Left renal pelvis (tissue), 4 donors: ENCODE measurements around the gene GEMIN4. TPM values are rescaled to one million over a fixed set of nuclear protein-coding genes. Genes with fewer than 3 reads are reported as not detected.
A peak's percentile ranks its signal among the peaks of the same experiment; 100 is the strongest.
"Not testable (repeated sequence)": the region's sequence is repeated elsewhere in the genome, so short reads cannot be mapped to it uniquely, and the experiment has no call there.

Experiments
- DNase-seq, 4 donors: peaks; one replicate each; pipeline ENCODE4 v3.0.0-alpha.2; 2013; ENCODE audit warnings: low read depth in 4 of 4, low spot score in 3 of 4
- polyA plus RNA-seq, 4 donors: library from polyadenylated mRNA; unstranded; fragments of 120-200 nt; gene quantifications; one replicate each; pipeline ENCODE4 v1.2.1, GENCODE V29; 2013; ENCODE audit not compliant: insufficient read length in 4 of 4

GEMIN4 gene
- polyA plus RNA-seq, 4 donors = 21.2 to 23.6 (median 22.2) TPM

DNA sequence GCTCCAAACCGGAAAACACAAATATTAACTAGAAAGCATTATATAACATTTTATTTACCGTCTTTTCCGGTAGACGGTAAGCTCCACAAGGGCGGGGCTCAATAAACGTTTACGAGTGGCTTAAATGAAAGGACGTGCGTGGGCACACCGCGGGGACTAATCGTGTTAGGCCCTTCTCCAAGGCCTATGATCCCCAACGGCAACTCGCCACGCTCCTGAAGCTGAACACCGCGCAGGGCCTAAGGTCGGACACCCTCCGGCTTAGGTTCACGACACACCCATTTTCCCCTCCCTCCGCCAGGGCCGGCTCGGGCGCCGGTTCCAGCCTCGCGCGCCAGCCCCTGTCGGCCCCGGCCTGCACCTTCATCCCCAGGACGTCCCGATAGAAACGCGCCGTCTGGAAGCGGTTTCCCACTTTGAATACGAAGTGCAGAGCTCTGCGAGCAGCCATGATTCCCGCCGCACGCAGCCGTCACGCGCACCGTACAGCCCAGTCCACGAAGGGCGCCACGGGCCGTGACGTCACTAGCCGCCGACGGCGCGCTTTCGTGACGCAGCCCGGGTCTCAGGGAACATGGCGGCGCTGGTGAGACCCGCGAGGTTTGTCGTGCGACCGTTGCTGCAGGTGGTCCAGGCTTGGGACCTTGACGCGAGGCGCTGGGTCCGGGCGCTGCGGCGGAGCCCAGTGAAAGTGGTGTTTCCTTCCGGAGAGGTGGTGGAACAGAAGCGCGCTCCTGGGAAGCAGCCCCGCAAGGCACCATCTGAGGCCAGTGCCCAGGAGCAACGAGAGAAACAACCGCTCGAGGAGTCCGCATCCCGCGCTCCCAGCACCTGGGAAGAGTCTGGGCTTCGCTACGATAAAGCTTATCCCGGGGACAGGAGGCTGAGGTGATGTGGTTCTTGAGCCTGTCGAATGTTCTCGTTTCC, 30.0 kb upstream of the GEMIN4 start, which contains the start of the genes GLOD4 and MRM3:
Gene GLOD4 (minus strand): TSS at position 476 of the 927 bp plus-strand sequence. CDS start 25 bp downstream, at position 451.
Gene MRM3 (plus strand): TSS at position 549 of the 927 bp plus-strand sequence. CDS start 26 bp downstream, at position 575.
- DNase-seq = peak; percentile 78 to 84 (median 83)

DNA sequence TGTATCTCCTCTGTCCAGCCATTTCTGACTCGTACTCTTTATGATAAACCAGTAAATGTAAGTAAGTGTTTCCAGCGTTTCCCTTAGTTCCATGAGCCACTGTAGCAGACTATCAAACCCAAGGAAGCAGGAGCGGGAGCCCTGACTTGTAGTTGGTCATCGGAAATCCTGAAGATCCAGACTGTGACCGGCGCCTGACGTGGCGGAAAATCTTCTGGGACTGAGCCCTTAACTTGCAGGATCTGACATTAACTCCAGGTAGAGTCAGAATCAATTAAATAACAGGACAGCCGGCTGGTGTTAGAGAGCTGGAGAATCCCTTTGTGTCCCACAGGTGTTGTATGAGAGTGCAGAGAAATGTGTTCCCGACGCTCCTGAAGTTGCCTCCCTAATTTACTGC, 26.0 kb upstream of the GEMIN4 start:
- DNase-seq = no peak

DNA sequence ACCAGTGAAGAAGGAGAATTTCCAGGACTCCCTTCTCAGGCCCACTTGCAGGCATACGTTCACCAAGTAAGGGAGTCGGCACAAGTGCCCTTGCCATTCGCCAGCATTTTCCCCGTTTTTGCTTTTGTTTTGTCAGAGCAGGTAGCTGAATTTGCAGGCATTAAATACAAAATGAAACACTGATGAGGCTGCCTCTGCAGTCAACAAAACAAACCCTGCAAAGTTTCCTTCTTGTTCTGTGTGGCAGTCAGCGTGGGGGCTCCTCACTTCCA, 22.2 kb upstream of the GEMIN4 start:
- DNase-seq = no peak

DNA sequence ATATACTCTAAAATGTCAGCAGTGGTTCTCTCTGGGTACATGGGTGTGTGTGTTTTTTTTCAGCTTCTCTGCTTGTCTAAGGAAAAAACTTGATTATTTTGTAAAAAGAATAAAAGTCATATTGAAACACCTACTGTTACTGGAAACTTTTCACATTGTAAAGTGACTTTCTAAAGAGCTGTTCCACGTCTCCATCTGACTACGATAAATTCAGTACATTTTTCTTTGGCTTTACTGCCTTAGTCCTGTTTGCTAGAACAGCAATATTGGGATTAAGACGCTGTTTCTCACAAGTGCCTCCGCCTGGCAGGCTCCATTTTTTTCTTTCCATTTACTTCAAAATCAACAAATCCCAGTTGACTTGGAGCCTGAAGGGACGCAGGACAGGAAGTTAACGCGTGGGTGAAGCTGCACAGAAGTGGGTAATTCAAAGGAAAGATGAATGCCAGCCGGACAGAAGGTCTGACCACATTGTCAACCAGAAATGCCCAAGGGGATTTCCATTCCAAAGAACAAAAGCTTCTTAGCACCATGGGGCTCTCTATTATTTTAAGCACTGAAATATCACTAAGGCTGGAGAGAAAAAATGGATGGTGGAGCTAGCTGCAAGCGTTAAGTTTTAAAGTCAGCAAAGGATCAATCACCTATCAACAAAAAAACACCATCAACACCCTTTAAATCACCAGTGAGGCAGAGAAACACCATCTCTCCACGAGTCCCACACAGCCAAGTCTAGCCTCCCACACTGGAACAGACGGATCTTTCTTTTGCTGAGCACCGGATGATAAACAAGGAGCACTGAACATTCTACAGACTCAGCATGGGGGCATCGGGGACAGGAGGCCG, 21.6 kb upstream of the GEMIN4 start:
- no peak for DNase-seq

DNA sequence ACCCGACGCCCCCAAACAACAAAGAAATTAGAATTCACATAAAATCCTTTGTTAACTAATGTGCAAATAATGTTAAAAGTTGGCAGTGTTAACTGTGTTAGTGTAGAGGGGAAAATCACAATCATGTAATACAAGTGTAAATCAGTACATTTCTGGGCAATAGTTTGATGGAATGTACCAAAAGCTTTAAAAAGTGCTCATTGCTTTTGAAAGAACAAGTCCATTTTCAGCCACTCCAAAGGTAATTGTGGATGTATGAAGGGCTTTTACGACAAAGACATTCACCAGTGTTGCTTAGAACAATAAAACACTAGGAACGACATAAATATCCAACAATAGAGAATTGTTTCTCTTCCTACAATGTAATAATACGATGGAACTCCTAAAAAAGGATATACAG, 21.0 kb upstream of the GEMIN4 start:
- DNase-seq = no peak

DNA sequence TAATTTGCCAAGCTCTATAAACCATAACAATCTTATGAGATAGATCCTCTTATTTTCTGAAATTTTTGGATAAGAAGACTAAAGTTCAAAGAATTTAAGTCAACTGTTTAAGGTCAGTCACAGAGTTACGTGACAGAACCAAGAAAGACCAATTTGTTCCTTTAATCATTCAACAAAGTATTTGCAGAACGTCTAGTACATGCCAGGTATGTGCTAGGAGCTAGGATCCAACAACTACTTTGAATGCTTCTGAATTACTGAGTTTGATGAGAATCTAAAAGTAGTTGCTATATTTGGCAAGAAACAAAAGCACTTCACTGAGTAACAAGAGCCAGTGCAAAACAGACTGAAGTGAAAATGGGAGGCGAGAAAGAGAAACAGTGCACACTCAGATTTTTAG, 15.0 kb upstream of the GEMIN4 start:
- DNase-seq = no peak

DNA sequence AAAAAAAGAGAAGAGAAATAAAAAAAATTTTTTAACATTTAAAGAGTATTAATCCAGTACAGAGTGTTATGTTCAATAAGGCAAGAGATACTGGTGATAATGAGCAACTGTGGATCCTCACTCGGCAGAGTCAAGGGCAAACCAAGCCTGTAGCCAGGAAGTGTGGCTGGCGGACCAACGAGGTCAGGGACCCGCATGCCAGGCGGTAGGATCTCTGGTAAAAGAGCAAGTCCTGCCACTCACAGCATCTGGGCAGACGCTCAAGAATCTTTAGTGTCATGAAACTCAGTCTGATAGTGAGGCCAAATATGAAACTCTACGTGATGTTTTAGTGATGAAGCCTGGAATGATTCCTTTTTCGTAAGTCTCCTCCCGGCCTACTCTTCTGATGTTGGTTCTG, 8.3 kb upstream of the GEMIN4 start:
- DNase-seq = no peak

DNA sequence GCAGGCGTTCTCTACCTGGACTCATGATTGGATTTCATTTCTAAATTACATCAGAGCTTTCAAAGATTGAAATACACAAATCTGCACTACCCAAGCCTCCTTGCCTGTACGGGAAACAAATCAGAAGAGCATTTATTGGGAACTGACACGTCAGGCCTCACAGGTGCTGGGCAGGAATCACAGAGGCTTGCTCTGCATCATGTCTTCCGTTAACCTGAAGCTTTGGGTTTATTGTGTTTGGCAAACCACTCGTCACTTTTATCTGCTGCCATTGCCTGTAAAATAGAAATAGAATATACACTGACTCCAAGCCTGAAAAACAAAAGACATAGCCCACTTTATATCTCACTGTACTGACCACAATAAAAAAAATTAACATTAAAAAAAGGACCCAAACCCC, 7.9 kb upstream of the GEMIN4 start:
- DNase-seq = no peak

DNA sequence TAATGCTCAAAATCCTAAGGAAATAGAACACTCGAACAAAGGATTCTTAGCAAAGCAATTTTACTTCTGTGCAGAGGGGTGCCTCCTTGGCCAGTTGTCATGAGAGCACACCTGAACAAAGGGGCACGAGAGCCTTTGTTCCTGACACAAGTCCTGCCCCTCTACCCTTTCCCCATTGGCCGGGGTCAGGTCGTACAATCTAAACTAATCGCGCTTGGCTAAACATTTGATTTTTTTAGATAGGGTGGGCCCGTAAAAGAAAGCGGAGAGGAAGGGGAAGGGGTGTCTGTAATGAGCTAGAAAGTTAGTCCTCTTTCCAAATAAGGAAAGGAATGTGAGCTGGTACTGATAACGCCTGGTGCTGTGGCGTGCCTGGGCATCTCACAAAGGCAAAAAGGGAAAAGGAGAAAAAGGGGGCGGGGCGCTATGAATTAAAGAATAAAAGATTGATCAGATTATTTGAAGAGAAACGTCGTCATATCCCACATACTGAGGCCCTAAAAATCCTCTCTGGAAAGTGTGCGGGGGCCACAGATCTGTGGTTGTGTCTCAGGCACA, 4.0 kb upstream of the GEMIN4 start:
- not testable (repeated sequence) for DNase-seq

DNA sequence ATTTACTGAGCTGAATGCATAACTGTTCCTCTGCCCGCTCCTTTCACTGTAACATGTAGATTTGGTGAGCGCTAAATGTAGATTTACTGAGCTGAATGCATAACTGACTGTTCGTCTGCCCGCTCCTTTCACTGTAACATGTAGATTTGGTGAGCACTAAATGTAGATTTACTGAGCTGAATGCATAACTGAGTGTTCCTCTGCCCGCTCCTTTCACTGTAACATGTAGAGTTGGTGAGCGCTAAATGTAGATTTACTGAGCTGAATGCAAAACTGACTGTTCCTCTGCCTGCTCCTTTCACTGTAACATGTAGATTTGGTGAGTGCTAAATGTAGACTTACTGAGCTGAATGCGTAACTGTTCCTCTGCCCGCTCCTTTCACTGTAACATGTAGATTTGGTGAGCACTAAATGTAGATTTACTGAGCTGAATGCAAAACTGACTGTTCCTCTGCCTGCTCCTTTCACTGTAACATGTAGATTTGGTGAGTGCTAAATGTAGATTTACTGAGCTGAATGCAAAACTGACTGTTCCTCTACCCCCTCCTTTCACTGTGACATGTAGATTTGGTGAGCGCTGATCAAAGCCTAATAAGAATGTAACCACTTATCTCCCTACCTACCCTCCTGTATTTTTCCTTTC, 3.4 kb upstream of the GEMIN4 start:
- DNase-seq = not testable (repeated sequence)

DNA sequence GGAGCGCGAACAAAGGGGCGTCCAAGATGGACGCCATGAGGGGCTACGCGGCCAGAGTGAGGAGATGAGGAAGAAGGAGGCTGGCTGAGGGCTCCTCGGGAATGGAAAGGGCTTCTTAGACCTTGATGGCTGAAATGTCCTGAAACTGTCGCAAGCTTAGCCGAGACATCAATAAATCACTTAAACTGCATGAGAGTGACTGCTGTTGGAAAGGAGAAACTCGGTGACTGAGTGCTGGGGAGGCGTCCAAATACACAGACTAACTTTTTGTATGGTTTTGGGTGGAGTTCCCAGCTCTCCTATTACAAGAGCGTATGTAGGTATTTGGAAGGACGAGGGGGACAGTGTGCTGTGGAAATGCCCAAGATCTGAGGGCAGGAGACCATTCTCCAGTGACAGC, 1.4 kb upstream of the GEMIN4 start:
- DNase-seq = no peak

DNA sequence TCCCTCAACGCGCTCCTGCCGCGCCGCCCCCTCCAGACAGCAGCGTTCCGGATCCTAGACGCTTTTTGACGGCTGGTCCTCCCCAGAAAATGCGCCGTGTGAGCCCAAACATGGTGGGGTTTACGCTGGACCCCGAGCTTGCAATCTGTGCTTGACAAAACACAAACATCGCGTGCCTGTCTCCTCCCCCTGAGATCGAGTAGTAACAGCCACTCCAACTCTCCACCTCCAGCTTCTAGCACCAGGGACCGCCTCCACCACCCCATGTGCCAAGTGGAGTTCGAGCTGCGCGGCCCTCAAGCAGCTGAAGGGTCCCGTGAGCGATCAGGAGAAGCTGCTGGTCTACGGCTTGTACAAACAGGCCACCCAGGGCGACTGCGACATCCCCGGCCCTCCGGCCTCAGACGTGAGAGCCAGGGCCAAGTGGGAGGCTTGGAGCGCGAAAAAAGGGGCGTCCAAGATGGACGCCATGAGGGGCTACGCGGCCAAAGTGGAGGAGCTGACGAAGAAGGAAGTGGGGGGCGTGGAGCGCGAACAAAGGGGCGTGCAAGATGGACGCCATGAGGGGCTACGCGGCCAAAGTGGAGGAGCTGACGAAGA, 656 bp upstream of the GEMIN4 start:
- peak in 2 of 4 donors; percentile 36 to 46 for DNase-seq

DNA sequence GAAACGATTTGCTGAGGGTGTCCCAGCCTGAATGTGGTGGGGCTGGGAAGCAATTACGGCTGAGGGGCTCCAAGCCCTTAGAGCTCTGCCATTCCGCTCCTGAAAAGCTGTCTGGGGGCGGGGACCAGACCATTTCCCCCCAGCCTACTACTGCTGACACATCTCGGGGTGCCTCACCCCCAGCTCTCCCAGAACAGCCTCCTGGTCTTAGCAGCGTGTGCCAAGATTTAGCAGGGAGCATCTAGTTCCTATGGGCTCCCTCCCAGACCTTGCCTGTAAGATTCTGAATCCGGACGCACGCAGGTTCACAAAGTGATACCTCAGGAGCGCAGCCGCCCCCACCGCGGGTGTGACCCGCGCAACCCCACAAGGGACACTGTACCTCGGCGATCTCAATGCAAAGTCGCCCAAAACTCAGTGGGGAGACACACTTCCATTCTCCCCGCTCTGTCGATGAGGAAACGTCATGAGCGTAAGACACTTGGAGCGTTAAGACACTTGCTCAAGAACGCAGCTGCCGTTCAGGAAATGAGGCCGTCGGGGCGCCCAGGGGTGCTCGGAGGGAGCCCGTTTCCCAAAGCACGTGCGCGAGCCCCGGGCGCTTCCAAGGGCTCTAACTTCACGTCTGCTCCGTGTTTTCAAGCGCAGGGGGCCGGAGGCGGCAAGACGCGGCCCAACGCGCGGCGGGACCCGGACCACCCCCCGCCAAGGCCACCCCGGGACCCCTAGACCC, 629 bp downstream of the GEMIN4 start:
- DNase-seq = no peak

DNA sequence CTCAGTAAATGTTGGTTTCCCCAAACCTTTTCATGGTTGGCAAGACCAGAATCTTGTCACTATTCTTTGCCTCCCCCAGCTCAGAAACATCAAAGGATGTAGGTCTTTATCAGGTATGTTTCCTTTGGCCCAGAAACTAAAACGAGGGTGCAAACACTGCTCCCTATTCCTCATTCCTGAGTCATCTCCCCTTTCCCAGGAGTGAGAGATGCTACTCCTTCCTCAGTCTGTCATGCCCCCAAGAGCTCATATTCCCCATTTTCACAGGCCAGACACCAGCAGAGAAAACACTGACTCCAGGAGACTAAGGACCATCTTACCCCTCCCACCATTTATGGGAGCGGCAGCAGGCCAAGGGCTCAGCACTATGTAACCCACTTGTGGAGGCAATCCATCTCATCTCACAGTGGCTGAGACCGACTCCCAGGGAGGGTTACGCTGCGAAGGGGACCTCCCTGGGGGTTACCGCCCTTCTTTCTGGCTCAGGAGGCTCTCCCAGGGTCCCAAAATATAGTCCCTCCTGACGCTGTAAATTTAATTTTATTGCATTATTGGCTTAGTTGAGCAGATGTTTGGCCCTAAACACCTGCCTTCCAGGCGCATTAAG, 1.5 kb downstream of the GEMIN4 start:
- no peak for DNase-seq

DNA sequence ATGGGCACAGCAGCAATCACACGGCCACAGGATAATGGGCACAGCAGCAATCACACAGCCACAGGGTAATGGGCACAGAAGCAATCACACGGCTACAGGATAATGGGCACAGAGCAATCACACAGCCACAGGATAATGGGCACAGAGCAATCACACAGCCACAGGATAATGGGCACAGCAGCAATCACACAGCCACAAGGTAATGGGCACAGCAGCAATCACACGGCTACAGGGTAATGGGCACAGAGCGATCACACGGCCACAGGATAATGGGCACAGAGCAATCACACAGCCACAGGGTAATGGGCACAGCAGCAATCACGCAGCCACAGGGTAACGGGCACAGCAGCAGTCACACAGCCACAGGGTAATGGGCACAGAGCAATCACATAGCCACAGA, 2.7 kb downstream of the GEMIN4 start:
- not testable (repeated sequence) for DNase-seq

DNA sequence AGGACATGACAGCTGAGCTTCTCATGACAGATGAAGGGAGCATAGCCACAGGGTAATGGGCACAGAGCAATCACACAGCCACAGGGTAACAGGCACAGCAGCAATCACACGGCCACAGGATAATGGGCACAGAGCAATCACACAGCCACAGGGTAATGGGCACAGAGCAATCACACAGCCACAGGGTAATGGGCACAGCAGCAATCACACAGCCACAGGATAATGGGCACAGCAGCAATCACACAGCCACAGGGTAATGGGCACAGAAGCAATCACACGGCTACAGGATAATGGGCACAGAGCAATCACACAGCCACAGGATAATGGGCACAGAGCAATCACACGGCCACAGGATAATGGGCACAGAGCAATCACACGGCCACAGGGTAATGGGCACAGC, 3.5 kb downstream of the GEMIN4 start:
- not testable (repeated sequence) for DNase-seq

DNA sequence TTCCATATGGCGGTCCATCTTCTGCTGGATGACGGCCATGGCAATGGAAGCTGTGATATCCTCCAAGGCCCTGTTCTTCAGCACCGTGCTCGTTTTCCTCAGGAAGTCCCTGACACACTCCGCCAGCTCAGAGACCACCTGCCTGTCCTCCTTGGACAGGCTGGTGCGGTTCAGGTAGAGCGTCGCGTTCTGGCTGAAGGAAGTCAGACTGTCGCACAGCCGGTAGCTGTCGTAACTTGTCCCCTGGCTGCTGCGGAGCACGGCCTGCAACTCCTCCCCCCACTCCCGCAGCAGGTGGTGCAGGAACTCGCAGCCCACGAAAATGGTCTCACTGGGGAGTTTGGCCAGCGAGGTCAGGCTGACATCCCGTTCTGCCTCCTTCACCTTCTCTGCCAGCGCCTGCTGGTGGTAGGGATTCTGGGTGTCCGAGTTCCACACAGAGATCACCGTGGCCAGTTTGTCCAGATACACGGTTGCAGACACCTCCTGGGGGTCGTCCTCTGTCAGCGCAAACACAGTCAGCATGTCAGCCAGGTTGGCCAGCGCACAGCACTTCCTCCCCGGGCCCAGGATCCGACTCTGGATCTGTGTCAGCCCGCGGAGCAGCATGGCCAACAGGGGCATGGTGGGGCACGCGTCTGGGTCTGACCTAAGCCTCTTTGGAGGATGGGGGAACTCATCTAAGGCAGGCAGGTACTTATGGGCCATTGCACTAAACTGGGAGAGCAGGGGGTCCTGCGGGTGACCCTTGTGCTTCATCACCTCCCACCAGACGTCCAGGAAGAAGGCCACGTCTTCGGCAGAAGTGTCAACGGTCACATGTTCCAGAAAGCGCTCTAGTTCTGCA, 5.1 kb downstream of the GEMIN4 start:
- no peak for DNase-seq

DNA sequence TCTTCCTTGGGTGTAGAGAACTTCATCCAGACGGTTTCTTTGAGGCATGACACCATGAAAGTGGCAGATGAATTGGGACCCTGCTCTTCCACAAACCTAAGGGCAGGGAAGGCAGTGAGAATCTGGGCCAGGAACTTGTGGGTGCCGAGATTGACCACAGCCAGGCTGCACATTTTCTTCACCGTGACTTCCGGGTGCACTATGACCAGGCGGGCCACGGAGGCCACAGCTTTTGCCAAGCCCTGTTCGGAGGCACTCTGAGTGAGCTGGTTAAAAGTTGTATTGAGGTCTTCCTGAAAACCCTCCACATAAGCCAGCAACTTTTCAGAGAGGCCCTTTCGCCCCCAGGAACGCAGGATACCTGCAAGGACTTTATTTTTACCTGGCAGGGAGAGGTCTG, 5.9 kb downstream of the GEMIN4 start:
- DNase-seq = no peak
